GM18505 (cell line): Measurements from ENCODE around the gene GYS2.
"Not testable (repeated sequence)": the region's sequence is repeated elsewhere in the genome, so short reads cannot be mapped to it uniquely, and the experiment has no call there.

Experiments
- ATAC-seq: cut with Tn5 transposase; IDR thresholded peaks from one replicate; pipeline ENCODE4 v1.9.1; 2021; ENCODE audit not compliant: unreplicated experiment
- POLR2A ChIP-seq: IDR thresholded peaks from 4 replicates; pipeline ENCODE4 v1.6.1; 2011; ENCODE audit warnings: borderline replicate concordance; ENCODE audit not compliant: insufficient read depth, insufficient read length; ENCODE audit errors: extremely low read depth

The GYS2 gene

GRCh38 chr12:21604245-21605101 is at the start of gene GYS2:
Gene GYS2 (minus strand): TSS chr12:21604847. CDS start chr12:21604592, 255 bp downstream.
- no peak for TF ChIP-seq POLR2A
- ATAC-seq = no peak

- ATAC-seq = no peak
- no peak for TF ChIP-seq POLR2A
These were observed 47.2 kb upstream of the GYS2 start for GRCh38 chr12:21651821-21652220.

GRCh38 chr12:21650997-21651396 is 46.4 kb upstream of the GYS2 start:
- TF ChIP-seq POLR2A = no peak
- ATAC-seq = no peak

GRCh38 chr12:21649034-21649433 is 44.4 kb upstream of the GYS2 start:
- ATAC-seq = no peak
- TF ChIP-seq POLR2A = no peak

- TF ChIP-seq POLR2A = no peak
- ATAC-seq = no peak
These were observed 43.7 kb upstream of the GYS2 start for GRCh38 chr12:21648378-21648777.

GRCh38 chr12:21647179-21647578 is 42.5 kb upstream of the GYS2 start:
- TF ChIP-seq POLR2A = no peak
- no peak for ATAC-seq

GRCh38 chr12:21645041-21645500 is 40.4 kb upstream of the GYS2 start:
- not testable (repeated sequence) for ATAC-seq

- no peak for ATAC-seq
- no peak for TF ChIP-seq POLR2A
These were observed 39.9 kb upstream of the GYS2 start for GRCh38 chr12:21644516-21644915.

- ATAC-seq = no peak
- TF ChIP-seq POLR2A = no peak
These were observed 39.1 kb upstream of the GYS2 start for GRCh38 chr12:21643758-21644157.

GRCh38 chr12:21642707-21643389 is 38.2 kb upstream of the GYS2 start:
- peak; percentile 56 for ATAC-seq
- TF ChIP-seq POLR2A = no peak

GRCh38 chr12:21638054-21638891 is 33.6 kb upstream of the GYS2 start:
- no peak for ATAC-seq
- no peak for TF ChIP-seq POLR2A

- no peak for TF ChIP-seq POLR2A
- ATAC-seq = no peak
These were observed 29.6 kb upstream of the GYS2 start for GRCh38 chr12:21634245-21634644.

GRCh38 chr12:21631367-21631766 is 26.7 kb upstream of the GYS2 start:
- ATAC-seq = no peak
- TF ChIP-seq POLR2A = no peak

- ATAC-seq = no peak
- TF ChIP-seq POLR2A = no peak
These were observed 23.3 kb upstream of the GYS2 start for GRCh38 chr12:21627924-21628323.

- ATAC-seq = no peak
- TF ChIP-seq POLR2A = no peak
These were observed 13.9 kb upstream of the GYS2 start for GRCh38 chr12:21618566-21618965.
